SK-N-SH (cell line): ENCODE data around the gene S100A4.

Experiments
- CTCF ChIP-seq: fragments of 200-600 bp; sonication (generic); IDR thresholded peaks from 2 replicates; pipeline ENCODE4 v1.6.1; 2017; ENCODE audit warnings: antibody characterized with exemption, mild to moderate bottlenecking, moderate library complexity
- EP300 ChIP-seq, 2 experiments: IDR thresholded peaks; 2 replicates each; pipeline versions ENCODE4 v1.4.0 to v1.6.1; 2012; ENCODE audit warnings: borderline replicate concordance in 1 of 2, low read depth in 1 of 2, low read length in 1 of 2
- EZH2phosphoT487 ChIP-seq: fragments of 200-600 bp; sonication (generic); IDR thresholded peaks from 2 replicates; pipeline ENCODE4 v1.6.1; 2017; ENCODE audit warnings: low read depth, mixed run types, mild to moderate bottlenecking, antibody characterized with exemption, moderate library complexity, borderline replicate concordance
- FOXJ3 ChIP-seq: sonication (generic); formaldehyde crosslinking; IDR thresholded peaks from 2 replicates; pipeline ENCODE4 v1.5.1; 2020; ENCODE audit warnings: mild to moderate bottlenecking, missing genetic modification reagents
- IRF3 ChIP-seq: fragments of 150-350 bp; IDR thresholded peaks from 2 replicates; pipeline ENCODE4 v1.6.1; 2016; ENCODE audit warnings: mild to moderate bottlenecking, low read depth, low read length
- MAX ChIP-seq: IDR thresholded peaks from 2 replicates; pipeline ENCODE4 v1.4.0; 2012; ENCODE audit warnings: low read depth
- NRF1 ChIP-seq: IDR thresholded peaks from 2 replicates; pipeline ENCODE4 v1.6.1; 2012; ENCODE audit warnings: low read depth, mild to moderate bottlenecking, low read length
- POLR2AphosphoS5 ChIP-seq: IDR thresholded peaks from 2 replicates; pipeline ENCODE4 v1.6.1; 2012; ENCODE audit warnings: low read depth, low read length
- RFX5 ChIP-seq: IDR thresholded peaks from 2 replicates; pipeline ENCODE4 v1.6.1; 2012; ENCODE audit warnings: mild to moderate bottlenecking, improper control_type of control experiment, low read length
- TAF1 ChIP-seq: IDR thresholded peaks from 2 replicates; pipeline ENCODE4 v1.6.1; 2012; ENCODE audit warnings: low read depth, mild to moderate bottlenecking, low read length, moderate library complexity, borderline replicate concordance

GRCh38 chr1:153556348-153556747 is 10.7 kb upstream of the S100A4 start:
- TF ChIP-seq POLR2AphosphoS5 = no peak
- no peak for TF ChIP-seq EP300 (IDR thresholded peaks at IDR 0.05; ENCODE audit: borderline replicate concordance in 1 of 2, low read depth in 1 of 2, low read length in 1 of 2)
- no peak for TF ChIP-seq CTCF
- TF ChIP-seq RFX5 = no peak
- TF ChIP-seq IRF3 = no peak
- TF ChIP-seq FOXJ3 (CRISPR knock-in tag) = no peak
- TF ChIP-seq MAX = no peak
- TF ChIP-seq NRF1 = no peak
- TF ChIP-seq TAF1 = no peak
- no peak for TF ChIP-seq EZH2phosphoT487
